PC-3 (cell line): Measurements from ENCODE around the gene CHRNA4. TPM values are rescaled to one million over a fixed set of nuclear protein-coding genes. Genes with fewer than 3 reads are reported as not detected.
A peak's percentile ranks its signal among the peaks of the same experiment; 100 is the strongest.

Experiments used
- ATAC-seq: fragments of 200-7000 bp; cut with Tn5 transposase; 2 replicates; pipeline ENCODE4 v1.9.1; 2020; ENCODE audit warnings: mild to moderate bottlenecking, moderate library complexity
- BruUV-seq: library from RNA; stranded (reverse); fragments of 400-500 nt; replicated peaks from 2 replicates; lab custom pipeline; 2021; lab: Mats Ljungman, UMichigan
- CTCF ChIA-PET: fragments of 300-600 bp; sonication (Branson Sonifier 250); formaldehyde crosslinking; loops from one replicate; lab custom pipeline; 2022; ENCODE audit warnings: antibody characterized with exemption; lab: Charles Lee
- POLR2A ChIA-PET: fragments of 300-600 bp; sonication (Branson Sonifier 250); formaldehyde crosslinking; loops from one replicate; lab custom pipeline; 2022; ENCODE audit warnings: antibody characterized with exemption; ENCODE audit not compliant: unreplicated experiment; lab: Charles Lee
- DNase-seq: peaks from one replicate; pipeline ENCODE4 v3.0.0-alpha.2; 2015
- H2AFZ ChIP-seq: fragments of 300-600 bp; sonication (generic); 2 replicates; pipeline ENCODE4 v1.6.0; 2016; ENCODE audit warnings: antibody characterized with exemption, low read length
- H3F3A ChIP-seq: fragments of 300-600 bp; sonication (generic); one replicate; pipeline ENCODE4 v1.6.0; 2017; ENCODE audit warnings: antibody characterized with exemption, low read length, control low read depth, mild to moderate bottlenecking; ENCODE audit not compliant: unreplicated experiment
- H3K27ac ChIP-seq: fragments of 300-600 bp; sonication (generic); 2 replicates; pipeline ENCODE4 v1.5.1; 2016; ENCODE audit warnings: mild to moderate bottlenecking, low read length
- H3K27me3 ChIP-seq: fragments of 300-600 bp; sonication (generic); 2 replicates; pipeline ENCODE4 v1.6.1; 2016; ENCODE audit warnings: low read length, mixed read lengths
- H3K36me3 ChIP-seq: fragments of 300-600 bp; sonication (generic); 2 replicates; pipeline ENCODE4 v1.6.1; 2016; ENCODE audit warnings: low read depth, mixed run types, low read length, mixed read lengths
- H3K4me1 ChIP-seq: fragments of 300-600 bp; sonication (generic); 2 replicates; pipeline ENCODE4 v1.5.1; 2016; ENCODE audit warnings: low read length; ENCODE audit not compliant: insufficient read depth
- H3K4me2 ChIP-seq: fragments of 300-600 bp; sonication (generic); 2 replicates; pipeline ENCODE4 v1.6.0; 2016; ENCODE audit warnings: low read length
- H3K4me3 ChIP-seq: fragments of 300-600 bp; sonication (generic); 2 replicates; pipeline ENCODE4 v1.5.1; 2016; ENCODE audit warnings: mild to moderate bottlenecking, low read length, mixed read lengths
- H3K79me2 ChIP-seq: fragments of 300-600 bp; sonication (generic); 2 replicates; pipeline ENCODE4 v1.6.1; 2017; ENCODE audit warnings: low read length, mixed read lengths
- H3K9ac ChIP-seq: fragments of 300-600 bp; sonication (generic); 2 replicates; pipeline ENCODE4 v1.6.0; 2016; ENCODE audit warnings: mild to moderate bottlenecking, low read length
- H3K9me2 ChIP-seq: fragments of 300-600 bp; sonication (generic); replicated peaks from 2 replicates; pipeline ENCODE4 v1.6.1; 2016; ENCODE audit warnings: mixed run types, low read length, mixed read lengths
- H3K9me3 ChIP-seq: fragments of 300-600 bp; sonication (generic); 2 replicates; pipeline ENCODE4 v1.6.1; 2016; ENCODE audit warnings: low read length, mixed read lengths
- H4K20me1 ChIP-seq: fragments of 300-600 bp; sonication (generic); 2 replicates; pipeline ENCODE4 v1.6.1; 2016; ENCODE audit warnings: low read length, mixed read lengths
- CTCF ChIP-seq: fragments of 300-600 bp; sonication (generic); conservative IDR thresholded peaks from 2 replicates; pipeline ENCODE4 v1.5.1; 2017; ENCODE audit warnings: antibody characterized with exemption, low read depth, mild to moderate bottlenecking, low read length
- EZH2 ChIP-seq: fragments of 300-600 bp; sonication (generic); IDR thresholded peaks from one replicate; pipeline ENCODE4 v1.6.1; 2017; ENCODE audit warnings: antibody characterized with exemption, mild to moderate bottlenecking, low read length; ENCODE audit not compliant: unreplicated experiment
- EZH2phosphoT487 ChIP-seq: fragments of 300-600 bp; sonication (generic); IDR thresholded peaks from 2 replicates; pipeline ENCODE4 v1.6.1; 2018; ENCODE audit warnings: mild to moderate bottlenecking, antibody characterized with exemption, low read length, borderline replicate concordance
- intact Hi-C: fragments of 100-400 bp; cut with micrococcal nuclease; formaldehyde crosslinking; loops from 2 replicates; pipeline ENCODE4 v1.9.0; 2023
- total RNA-seq: library from RNA; depleted of rRNA; stranded (reverse); fragments of >200 nt; gene quantifications from 2 replicates; pipeline ENCODE4 v1.2.3, GENCODE V29; 2014

CHRNA4 gene
- total RNA-seq, 1 experiment from 2014 or later, result not detected

GRCh38 chr20:63334356-63334755 is 26.8 kb downstream of the CHRNA4 start:
- Histone ChIP-seq H3K9me2 (no peaks in the 10 kb centered on the region), H3K9ac (no peak overlapping the region), H3K27ac (no peak overlapping the region), H3K79me2 (no peaks in the 10 kb centered on the region), H4K20me1 (no peaks in the 10 kb centered on the region), H3K27me3 (peaks cover 26% of the 10 kb centered on the region), H2AFZ (no peak overlapping the region), H3K4me2 (no peak overlapping the region), H3K36me3 (no peaks in the 10 kb centered on the region), H3K9me3 (no peaks in the 10 kb centered on the region), H3K4me3 (no peak overlapping the region), H3F3A (no peaks in the 10 kb centered on the region), H3K4me1 (peaks cover 10% of the 10 kb centered on the region; the same call in 1 of the 2 replicates)
- intact Hi-C loops, result no loop called here
- DNase-seq, result no peak
- ATAC-seq, result no peak
- POLR2A ChIA-PET, result no interaction called here
- BruUV-seq, result no TSS peak
- CTCF ChIA-PET, result no interaction called here
- TF ChIP-seq CTCF, result no peak
- no peak for TF ChIP-seq EZH2

GRCh38 chr20:63333241-63333836 is 27.8 kb downstream of the CHRNA4 start:
- DNase-seq (peak; percentile 25), ATAC-seq (no peak)
- TF ChIP-seq EZH2, result no peak
- no peak for TF ChIP-seq EZH2phosphoT487
- no peak for TF ChIP-seq CTCF
- no peaks in the 10 kb centered on the region for H3K9me3 ChIP-seq
- no peaks in the 10 kb centered on the region for H3F3A ChIP-seq
- BruUV-seq, result no TSS peak
- intact Hi-C loops, result no loop called here
- no peaks in the 10 kb centered on the region for H3K79me2 ChIP-seq
- no peak overlapping the region for H3K9ac ChIP-seq
- peaks cover 10% of the 10 kb centered on the region; the same call in 1 of the 2 replicates for H3K4me1 ChIP-seq
- no peaks in the 10 kb centered on the region for H3K36me3 ChIP-seq
- no peaks in the 10 kb centered on the region for H3K9me2 ChIP-seq
- H2AFZ ChIP-seq, result no peak overlapping the region
- no peak overlapping the region for H3K4me3 ChIP-seq
- no peaks in the 10 kb centered on the region for H4K20me1 ChIP-seq
- ChIA-PET CTCF (no interaction called here), POLR2A (interaction anchor here (0.6 kb wide), 1 partner anchor 12 kb away, joined by 4 read pairs; no protein-coding TSS in a partner anchor)
- no peak overlapping the region for H3K27ac ChIP-seq
- H3K27me3 ChIP-seq, result peaks cover 16% of the 10 kb centered on the region
- no peak overlapping the region for H3K4me2 ChIP-seq

GRCh38 chr20:63332488-63333240 is 28.5 kb downstream of the CHRNA4 start:
- Histone ChIP-seq H3K4me1 (peaks cover 10% of the 10 kb centered on the region; the same call in 1 of the 2 replicates), H3K9ac (no peak overlapping the region), H3K27ac (no peak overlapping the region), H3K36me3 (no peaks in the 10 kb centered on the region), H3K4me2 (no peak overlapping the region), H3K9me2 (no peaks in the 10 kb centered on the region), H3K79me2 (no peaks in the 10 kb centered on the region), H3F3A (no peaks in the 10 kb centered on the region), H3K9me3 (no peaks in the 10 kb centered on the region), H2AFZ (no peak overlapping the region), H4K20me1 (no peaks in the 10 kb centered on the region), H3K27me3 (peaks cover 9% of the 10 kb centered on the region; the same call in 1 of the 2 replicates), H3K4me3 (no peak overlapping the region)
- ChIA-PET POLR2A (interaction anchor here (0.6 kb wide), 1 partner anchor 13 kb away, joined by 4 read pairs; no protein-coding TSS in a partner anchor), CTCF (no interaction called here)
- BruUV-seq, result no TSS peak
- no peak for TF ChIP-seq CTCF
- TF ChIP-seq EZH2, result no peak
- TF ChIP-seq EZH2phosphoT487, result no peak
- no peak for ATAC-seq
- DNase-seq, result no peak
- intact Hi-C loops, result no loop called here
